C4-2B (cell line): ENCODE results near the gene GOLGA8Q.
"Not testable (repeated sequence)": the region's sequence is repeated elsewhere in the genome, so short reads cannot be mapped to it uniquely, and the experiment has no call there.

Experiments used
- H3K27ac ChIP-seq: fragments of 450-650 bp; 2 replicates; pipeline ENCODE4 v1.5.1; 2017
- TF ChIP-seq, protein P1 (sequence below): fragments of 450-650 bp; conservative IDR thresholded peaks from 2 replicates; pipeline ENCODE4 v1.5.1; 2017; ENCODE audit warnings: mild to moderate bottlenecking

GOLGA8Q gene, protein sequence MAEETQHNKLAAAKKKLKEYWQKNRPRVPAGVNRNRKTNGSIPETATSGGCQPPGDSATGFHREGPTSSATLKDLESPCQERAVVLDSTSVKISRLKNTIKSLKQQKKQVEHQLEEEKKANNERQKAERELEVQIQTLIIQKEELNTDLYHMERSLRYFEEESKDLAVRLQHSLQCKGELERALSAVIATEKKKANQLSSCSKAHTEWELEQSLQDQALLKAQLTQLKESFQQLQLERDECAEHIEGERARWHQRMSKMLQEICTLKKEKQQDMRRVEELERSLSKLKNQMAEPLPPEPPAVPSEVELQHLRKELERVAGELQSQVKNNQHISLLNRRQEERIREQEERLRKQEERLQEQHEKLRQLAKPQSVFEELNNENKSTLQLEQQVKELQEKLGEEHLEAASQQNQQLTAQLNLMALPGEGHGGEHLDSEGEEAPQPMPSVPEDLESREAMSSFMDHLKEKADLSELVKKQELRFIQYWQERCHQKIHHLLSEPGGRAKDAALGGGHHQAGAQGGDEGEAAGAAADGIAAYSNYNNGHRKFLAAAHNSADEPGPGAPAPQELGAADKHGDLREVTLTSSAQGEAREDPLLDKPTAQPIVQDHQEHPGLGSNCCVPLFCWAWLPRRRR

DNA sequence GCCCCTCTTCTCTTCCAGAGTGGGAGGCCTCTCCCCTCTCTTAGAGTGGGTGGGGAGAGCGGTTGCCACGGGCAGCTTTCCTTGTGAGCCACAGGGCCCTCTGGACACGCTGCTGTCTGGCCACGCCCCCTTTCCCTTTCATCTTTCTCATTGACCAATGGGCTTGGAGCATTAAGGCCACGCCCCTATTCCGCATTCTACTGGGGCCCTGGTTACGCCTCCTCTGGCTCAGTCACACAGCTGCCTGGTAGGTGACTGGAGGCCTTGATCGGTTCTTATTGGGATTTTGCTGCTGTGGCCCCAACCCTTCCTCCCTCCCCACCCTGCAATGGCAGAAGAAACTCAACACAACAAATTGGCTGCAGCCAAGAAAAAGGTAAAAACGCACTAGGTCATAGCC lies at the start of gene GOLGA8Q:
Gene GOLGA8Q, plus strand, starts transcription at position 301 of the 400 bp plus-strand sequence. Its CDS starts 28 bp downstream, at position 329.
- H3K27ac ChIP-seq = not testable (repeated sequence)

DNA sequence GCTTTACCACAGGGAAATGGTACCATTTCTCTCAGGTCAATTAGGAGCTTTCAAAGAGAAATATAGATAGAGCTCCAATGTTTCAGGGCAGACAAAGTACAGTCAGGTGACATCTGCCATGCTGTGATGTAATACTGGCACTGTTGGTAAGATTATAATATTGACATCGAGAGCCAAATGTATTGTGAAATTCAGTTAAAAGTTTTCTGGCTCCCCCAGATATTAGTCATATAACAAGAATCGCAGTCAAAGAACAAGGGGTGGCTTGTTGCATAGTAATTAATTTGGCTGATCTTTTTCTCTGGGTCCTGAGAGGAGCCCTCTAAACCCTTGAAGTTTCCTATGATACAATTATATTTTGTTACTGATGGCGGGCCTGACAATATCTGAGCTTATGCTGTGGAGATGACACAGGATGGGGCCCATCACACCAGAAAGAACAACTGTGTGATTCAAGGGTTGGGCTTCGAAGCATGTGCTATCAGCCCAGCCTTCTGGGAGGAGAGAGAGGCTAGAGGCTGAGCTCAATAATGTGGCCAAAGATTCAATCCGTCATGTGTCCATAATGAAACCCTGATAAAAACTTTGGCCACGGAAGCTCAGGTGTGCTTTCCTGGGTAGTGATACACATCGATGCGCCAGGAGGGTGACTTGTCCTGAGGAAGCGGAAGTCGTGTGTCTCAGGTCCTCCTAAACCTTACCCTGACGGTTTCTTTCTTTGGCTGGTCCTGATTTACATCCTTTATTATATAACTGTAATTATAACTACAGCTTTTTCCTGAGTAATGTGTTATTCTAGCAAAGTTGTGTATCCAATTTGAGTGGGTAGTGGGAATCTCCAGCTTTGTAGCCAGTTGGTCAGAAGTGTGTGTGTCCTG lies 48.7 kb upstream of the GOLGA8Q start:
- not testable (repeated sequence) for H3K27ac ChIP-seq

DNA sequence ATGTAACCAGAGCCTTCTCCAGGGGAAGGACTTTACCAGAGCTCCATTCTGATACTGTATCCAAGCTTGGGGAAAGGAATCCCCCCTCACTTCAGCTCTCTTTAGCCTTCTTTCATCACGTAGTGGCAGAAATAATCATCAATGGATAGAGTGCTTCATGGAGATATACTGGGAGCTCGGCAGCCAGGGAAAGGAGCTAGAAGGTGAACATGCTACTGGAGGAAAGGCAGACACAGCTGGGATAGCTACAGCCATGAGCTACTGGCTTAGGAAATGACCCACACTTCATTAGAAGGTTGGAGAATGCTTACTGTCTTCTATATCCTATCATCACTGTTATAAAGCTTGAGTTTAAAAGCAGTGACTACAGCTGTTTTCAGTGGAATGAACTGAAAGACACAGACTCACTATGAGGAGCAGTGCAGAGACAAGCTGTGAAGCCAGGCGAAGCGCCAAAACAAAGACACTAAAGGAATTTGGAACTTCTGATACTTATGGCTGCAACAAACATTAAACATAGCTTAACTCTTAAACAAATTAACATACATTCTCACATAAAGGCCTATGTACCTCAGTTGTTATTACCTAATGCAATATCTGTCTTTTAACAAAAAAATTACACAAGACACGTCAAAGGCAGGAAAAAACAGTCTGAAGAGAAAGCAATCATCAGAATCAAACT lies 47.5 kb upstream of the GOLGA8Q start:
- H3K27ac ChIP-seq = not testable (repeated sequence)

DNA sequence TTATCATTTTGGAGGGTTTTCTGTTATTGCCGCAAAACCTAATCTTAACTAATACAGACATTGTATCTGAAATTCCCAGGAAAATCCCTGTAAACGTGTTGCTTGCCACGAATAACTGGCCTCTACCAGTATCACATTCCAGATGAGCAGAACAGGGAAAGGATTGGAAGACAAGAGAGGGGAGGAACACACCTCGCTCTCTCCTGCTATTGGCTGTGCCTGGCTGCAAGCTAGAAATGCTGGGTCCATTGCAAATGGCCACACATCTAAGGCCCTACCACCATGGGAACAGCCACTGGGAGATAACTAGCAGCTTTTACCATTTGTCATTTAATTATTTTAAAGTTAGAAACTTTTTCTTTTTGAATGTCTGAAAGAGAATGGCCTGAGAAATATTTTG lies 37.3 kb upstream of the GOLGA8Q start:
- not testable (repeated sequence) for H3K27ac ChIP-seq

DNA sequence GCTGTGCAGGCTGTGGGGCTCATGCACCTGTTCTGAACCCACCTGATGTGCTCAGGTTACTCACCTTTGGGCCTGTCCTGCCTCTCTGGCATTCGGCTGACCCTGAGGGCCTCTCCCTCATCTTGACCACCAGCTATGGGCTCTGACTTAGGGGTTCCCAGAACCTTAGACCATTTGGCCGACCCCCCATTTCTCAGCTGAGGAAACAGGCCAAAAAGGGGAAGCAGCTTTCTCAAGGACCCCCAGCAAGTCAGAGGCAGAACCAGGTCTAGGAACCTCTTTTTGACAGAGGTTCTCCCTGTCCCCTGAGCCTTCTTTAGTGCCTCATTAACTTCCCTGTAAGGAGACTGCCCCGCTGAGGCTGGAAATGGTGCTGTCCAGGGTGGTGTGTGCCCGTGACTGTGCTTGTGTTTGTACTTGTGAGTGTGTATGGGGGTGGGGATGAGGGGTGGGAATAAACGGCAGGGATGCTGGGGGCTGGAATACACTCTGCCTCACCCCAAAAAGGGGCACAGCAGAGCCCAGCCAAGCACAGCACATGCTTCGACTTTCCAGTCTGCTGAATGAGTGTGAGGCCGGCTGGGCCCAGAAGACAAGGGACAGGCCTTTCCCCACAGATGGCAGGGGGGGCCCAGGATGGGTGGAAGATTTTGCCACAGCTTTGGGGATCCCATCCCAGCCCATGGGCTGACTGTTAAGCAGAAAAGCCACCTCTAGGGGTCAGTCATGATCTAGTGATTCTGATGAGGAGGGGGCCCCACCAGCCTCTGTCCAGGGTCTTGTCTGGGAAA lies 28.2 kb upstream of the GOLGA8Q start:
- not testable (repeated sequence) for H3K27ac ChIP-seq

DNA sequence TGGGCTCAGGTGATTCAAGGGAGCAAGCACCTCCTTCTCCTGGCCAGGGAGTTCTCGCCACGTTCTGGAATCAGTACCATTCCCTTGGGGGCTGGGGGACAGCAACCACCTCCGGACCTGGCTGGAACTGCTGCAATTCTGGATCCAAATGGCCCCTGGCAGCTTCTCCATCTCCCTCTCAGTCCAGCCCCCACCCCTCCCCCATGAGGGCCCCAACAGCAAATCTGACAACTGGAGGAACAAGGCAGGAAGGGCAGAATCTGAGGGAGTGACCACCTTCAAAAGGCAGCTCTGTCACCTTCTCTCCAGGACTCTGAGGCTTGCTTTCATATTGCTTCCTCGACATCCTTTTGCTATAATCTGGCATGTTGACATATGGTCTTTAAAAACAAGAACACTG lies 25.9 kb upstream of the GOLGA8Q start:
- H3K27ac ChIP-seq = not testable (repeated sequence)

DNA sequence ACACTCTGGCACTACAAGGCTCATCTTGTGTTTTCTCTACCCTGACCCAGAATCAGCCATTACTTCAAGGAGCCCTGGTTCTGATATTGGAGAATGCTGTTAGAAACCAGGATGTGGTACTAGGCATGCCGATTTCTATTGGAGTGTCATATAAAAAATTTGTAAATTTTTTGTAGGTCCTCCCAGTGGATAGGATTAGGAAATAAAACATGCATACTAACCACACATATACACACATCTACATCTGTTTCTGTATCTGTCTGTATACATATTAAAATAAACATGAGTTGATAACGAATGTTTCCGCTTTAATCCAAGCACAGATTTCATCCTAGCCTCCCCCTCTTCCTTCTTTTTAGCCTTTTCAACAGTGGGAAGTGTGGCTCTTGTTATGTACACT lies 22.8 kb upstream of the GOLGA8Q start:
- not testable (repeated sequence) for H3K27ac ChIP-seq

DNA sequence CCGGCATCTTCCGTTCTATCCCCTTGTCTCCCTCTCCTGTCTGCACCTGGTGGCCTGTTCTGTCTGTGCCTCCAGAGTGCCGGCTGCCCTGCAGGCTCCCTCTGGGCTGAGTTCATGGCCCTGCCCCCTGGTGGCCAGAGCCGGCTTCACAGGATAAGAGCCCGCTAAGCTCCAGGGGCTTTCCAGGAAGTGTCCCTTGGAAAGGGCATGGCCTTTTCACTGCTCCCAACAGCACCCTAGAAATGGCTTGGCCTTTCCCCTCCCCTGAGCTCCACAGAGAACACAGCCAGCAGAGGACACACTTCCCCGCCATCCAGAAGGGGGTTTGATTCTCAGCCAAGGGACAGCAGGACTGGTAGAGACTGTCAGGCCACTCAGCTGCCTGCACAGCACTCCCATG lies 15.1 kb downstream of the GOLGA8Q start:
- TF ChIP-seq, protein P1, sequence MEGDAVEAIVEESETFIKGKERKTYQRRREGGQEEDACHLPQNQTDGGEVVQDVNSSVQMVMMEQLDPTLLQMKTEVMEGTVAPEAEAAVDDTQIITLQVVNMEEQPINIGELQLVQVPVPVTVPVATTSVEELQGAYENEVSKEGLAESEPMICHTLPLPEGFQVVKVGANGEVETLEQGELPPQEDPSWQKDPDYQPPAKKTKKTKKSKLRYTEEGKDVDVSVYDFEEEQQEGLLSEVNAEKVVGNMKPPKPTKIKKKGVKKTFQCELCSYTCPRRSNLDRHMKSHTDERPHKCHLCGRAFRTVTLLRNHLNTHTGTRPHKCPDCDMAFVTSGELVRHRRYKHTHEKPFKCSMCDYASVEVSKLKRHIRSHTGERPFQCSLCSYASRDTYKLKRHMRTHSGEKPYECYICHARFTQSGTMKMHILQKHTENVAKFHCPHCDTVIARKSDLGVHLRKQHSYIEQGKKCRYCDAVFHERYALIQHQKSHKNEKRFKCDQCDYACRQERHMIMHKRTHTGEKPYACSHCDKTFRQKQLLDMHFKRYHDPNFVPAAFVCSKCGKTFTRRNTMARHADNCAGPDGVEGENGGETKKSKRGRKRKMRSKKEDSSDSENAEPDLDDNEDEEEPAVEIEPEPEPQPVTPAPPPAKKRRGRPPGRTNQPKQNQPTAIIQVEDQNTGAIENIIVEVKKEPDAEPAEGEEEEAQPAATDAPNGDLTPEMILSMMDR = peak; percentile 13; the same call in 1 of the 2 replicates

DNA sequence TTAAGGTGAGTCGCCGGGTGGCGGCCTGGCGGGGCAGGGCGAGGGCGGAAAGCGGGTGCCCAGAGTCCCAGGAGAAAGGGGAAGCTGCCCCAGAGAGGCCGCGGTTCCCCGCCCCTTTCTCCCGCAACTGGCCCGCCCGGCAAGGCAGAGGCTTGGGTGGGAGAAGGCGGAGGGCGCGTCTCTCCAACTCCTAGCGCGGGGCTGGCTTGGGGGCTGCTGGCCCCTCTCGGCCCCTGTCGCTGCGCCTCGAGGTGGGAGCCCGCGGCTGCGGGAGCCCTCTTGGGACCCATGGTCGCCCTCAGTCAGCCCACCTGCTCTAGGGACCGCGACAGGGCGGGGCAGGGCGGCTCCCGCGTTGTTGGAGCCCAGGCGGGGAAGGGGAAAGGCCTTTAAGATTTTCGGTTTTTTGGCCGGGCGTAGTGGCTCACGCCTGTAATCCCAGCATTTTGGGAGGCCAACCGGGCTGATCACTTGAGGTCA lies 21.2 kb downstream of the GOLGA8Q start:
- not testable (repeated sequence) for H3K27ac ChIP-seq

More for the DNA sequence above, 15.1 kb downstream of the GOLGA8Q start:
- H3K27ac ChIP-seq = not testable (repeated sequence)

DNA sequence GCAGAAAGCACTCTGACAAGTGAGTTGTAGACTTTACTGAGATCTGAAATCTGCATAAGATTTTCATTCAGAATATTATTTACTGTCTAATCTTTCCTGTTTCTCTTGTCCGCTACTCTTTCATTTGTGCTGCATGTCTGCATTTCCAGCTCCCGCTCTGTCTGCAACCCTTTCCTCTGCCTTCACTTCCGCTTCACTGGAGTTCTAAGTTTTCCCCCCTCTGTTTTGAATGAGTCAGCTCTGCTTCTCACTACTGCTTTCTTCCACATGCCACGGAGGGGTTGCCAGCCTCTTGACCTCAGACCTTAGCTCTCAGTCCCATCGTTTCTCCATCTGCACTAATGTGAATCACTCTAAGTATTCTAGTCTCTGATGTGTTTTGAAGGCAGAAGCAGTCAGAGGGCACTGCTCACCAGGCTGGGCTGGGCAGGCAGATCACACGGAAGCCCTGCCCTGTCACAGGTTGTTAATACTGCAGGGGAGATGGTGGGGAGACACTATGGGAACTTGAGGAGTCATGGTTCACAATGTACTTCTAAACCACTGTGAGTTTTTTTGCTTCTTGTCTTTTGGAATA lies 27.6 kb downstream of the GOLGA8Q start:
- not testable (repeated sequence) for H3K27ac ChIP-seq

DNA sequence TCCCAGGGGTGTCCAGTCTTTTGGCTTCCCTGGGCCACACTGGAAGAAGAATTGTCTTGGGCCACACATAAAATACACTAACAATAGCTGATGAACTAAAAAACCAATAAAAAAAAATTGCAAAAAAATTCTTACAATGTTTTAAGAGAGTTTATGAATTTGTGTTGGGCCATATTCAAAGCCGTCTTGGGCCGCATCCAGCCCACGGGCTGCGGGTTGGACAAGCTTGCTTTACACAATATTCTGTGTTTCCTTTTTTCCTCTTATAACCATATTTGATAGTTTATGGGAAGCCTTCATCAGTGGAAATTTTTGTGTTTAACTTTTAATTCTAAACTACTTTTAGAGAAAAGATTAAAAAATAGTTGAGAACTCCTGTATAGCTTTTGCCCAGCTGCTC lies 28.9 kb downstream of the GOLGA8Q start:
- not testable (repeated sequence) for H3K27ac ChIP-seq

DNA sequence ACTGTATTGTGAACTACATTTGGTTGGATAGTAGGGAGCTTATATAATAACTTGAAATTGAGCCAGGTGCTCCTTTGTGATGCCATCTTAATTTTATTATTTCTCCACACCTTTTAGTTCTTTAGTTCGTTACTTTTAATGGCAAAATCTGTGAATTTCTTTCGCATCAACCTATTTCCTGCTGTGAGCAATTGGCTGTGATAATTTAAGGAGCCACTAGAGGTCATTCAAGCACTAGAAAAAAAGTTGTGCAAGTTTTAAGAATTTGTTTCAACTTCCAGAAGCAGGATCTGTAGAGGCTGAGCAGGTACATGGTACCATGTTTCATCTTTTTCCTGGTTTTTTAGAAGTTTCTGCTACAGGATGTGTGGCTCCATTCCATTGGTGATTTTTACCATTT lies 47.1 kb downstream of the GOLGA8Q start:
- not testable (repeated sequence) for H3K27ac ChIP-seq
- TF ChIP-seq, protein P1 = peak; percentile 12; the same call in 1 of the 2 replicates

DNA sequence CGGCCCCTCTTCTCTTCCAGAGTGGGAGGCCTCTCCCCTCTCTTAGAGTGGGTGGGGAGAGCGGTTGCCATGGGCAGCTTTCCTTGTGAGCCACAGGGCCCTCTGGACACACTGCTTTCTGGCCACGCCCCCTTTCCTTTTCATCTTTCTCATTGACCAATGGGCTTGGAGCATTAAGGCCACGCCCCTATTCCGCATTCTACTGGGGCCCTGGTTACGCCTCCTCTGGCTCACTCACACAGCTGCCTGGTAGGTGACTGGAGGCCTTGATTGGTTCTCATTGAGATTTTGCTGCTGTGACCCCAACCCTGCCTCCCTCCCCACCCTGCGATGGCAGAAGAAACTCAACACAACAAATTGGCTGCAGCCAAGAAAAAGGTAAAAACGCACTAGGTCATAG lies 51.9 kb downstream of the GOLGA8Q start, which contains the start of gene GOLGA8H:
Gene GOLGA8H, plus strand, starts transcription at position 233 of the 400 bp plus-strand sequence. Its CDS starts 98 bp downstream, at position 331.
- not testable (repeated sequence) for H3K27ac ChIP-seq
